Activated CD4-positive, alpha-beta T cell treated with anti-CD3 and anti-CD28 coated beads, Interleukin-2, amount 50 U/mL, for 1 hour (primary cell): ENCODE results near the gene CRTAP.
"Not testable (repeated sequence)": the region's sequence is repeated elsewhere in the genome, so short reads cannot be mapped to it uniquely, and the experiment has no call there.

Experiments
- DNase-seq: peaks from one replicate; pipeline ENCODE4 v3.0.0-alpha.2; 2020

The CRTAP gene

GRCh38 chr3:33100229-33100628 lies 13.6 kb upstream of the CRTAP start:
- no peak for DNase-seq

- DNase-seq = no peak
Observed at GRCh38 chr3:33103034-33103433, 10.8 kb upstream of the CRTAP start.

GRCh38 chr3:33103480-33103879 lies 10.3 kb upstream of the CRTAP start:
- DNase-seq = no peak

- no peak for DNase-seq
Observed at GRCh38 chr3:33104803-33105202, 9.0 kb upstream of the CRTAP start.

GRCh38 chr3:33105341-33105948 lies 8.4 kb upstream of the CRTAP start:
- no peak for DNase-seq

- not testable (repeated sequence) for DNase-seq
Observed at GRCh38 chr3:33106854-33107253, 7.0 kb upstream of the CRTAP start.

- DNase-seq = no peak
Observed at GRCh38 chr3:33111581-33111980, 2.2 kb upstream of the CRTAP start.

GRCh38 chr3:33114622-33115023 lies 809 bp downstream of the CRTAP start:
- no peak for DNase-seq

- DNase-seq = no peak
Observed at GRCh38 chr3:33115024-33115768, 1.4 kb downstream of the CRTAP start.

- no peak for DNase-seq
Observed at GRCh38 chr3:33117461-33117860, 3.6 kb downstream of the CRTAP start.

GRCh38 chr3:33119891-33120290 lies 6.1 kb downstream of the CRTAP start:
- DNase-seq = no peak

- DNase-seq = no peak
Observed at GRCh38 chr3:33122991-33123390, 9.2 kb downstream of the CRTAP start.

GRCh38 chr3:33124638-33125037 lies 10.8 kb downstream of the CRTAP start:
- DNase-seq = no peak

- no peak for DNase-seq
Observed at GRCh38 chr3:33125840-33126239, 12.0 kb downstream of the CRTAP start.

GRCh38 chr3:33128706-33129105 lies 14.9 kb downstream of the CRTAP start:
- DNase-seq = no peak

- no peak for DNase-seq
Observed at GRCh38 chr3:33130144-33130543, 16.3 kb downstream of the CRTAP start.

GRCh38 chr3:33131331-33132018 lies 17.7 kb downstream of the CRTAP start:
- DNase-seq = peak; percentile 14

- DNase-seq = no peak
Observed at GRCh38 chr3:33132019-33132360, 18.2 kb downstream of the CRTAP start.

GRCh38 chr3:33134026-33134625 lies 20.3 kb downstream of the CRTAP start:
- DNase-seq = no peak

GRCh38 chr3:33137691-33138090 lies 23.9 kb downstream of the CRTAP start:
- DNase-seq = no peak

- DNase-seq = not testable (repeated sequence)
Observed at GRCh38 chr3:33139006-33139623, 25.3 kb downstream of the CRTAP start.

GRCh38 chr3:33139996-33140395 lies 26.2 kb downstream of the CRTAP start:
- no peak for DNase-seq

- DNase-seq = no peak
Observed at GRCh38 chr3:33141006-33141405, 27.2 kb downstream of the CRTAP start.
